Astrocyte of the cerebellum (primary cell): ENCODE data around the gene RNASE7.
A peak's percentile ranks its signal among the peaks of the same experiment; 100 is the strongest.
"Not testable (repeated sequence)": the region's sequence is repeated elsewhere in the genome, so short reads cannot be mapped to it uniquely, and the experiment has no call there.

ENCODE experiments used
- DNase-seq: peaks from one replicate; pipeline ENCODE4 v3.0.0-alpha.2; 2011; ENCODE audit warnings: low read depth
- H3K4me3 ChIP-seq: 2 replicates; pipeline ENCODE4 v1.5.1; 2011; ENCODE audit warnings: mild to moderate bottlenecking, low read depth, low read length, moderate library complexity
- in situ Hi-C: cut with HindIII; loops from 2 replicates; pipeline ENCODE4 v1.10.0; 2017; ENCODE audit warnings: low sequenced_read_pairs
- TF ChIP-seq, protein P1 (sequence below): IDR thresholded peaks from 2 replicates; pipeline ENCODE4 v1.5.1; 2012; ENCODE audit warnings: low read length, low read depth, moderate library complexity, mild to moderate bottlenecking; ENCODE audit errors: missing control alignments

Gene RNASE7

DNA sequence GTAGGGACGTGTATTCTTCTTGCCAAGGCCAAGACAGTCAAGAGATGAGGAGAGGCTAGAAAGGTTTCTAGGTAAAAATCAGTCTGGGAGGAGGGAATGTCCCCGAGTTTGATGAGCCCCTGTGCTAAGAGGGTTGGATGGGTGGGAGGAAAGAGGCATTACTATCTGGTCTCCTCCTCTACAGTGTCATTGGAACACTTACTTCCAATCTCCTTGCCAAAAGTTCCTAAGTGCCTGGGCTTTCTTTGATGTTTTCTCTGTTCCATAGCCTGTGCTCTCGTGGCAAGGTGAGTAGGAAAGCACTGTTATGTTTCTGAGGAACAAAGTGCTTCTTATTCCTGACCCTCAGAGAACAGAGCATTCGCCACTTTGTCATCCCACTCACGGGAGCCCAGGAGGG is 7.5 kb upstream of the RNASE7 start, which contains the start of gene RNASE13:
TSS of gene RNASE13 (minus strand) at position 101 of the 400 bp plus-strand sequence. CDS start 519 bp downstream, outside the sequence.
- in situ Hi-C loops: no loop called here
- TF ChIP-seq, protein P1, sequence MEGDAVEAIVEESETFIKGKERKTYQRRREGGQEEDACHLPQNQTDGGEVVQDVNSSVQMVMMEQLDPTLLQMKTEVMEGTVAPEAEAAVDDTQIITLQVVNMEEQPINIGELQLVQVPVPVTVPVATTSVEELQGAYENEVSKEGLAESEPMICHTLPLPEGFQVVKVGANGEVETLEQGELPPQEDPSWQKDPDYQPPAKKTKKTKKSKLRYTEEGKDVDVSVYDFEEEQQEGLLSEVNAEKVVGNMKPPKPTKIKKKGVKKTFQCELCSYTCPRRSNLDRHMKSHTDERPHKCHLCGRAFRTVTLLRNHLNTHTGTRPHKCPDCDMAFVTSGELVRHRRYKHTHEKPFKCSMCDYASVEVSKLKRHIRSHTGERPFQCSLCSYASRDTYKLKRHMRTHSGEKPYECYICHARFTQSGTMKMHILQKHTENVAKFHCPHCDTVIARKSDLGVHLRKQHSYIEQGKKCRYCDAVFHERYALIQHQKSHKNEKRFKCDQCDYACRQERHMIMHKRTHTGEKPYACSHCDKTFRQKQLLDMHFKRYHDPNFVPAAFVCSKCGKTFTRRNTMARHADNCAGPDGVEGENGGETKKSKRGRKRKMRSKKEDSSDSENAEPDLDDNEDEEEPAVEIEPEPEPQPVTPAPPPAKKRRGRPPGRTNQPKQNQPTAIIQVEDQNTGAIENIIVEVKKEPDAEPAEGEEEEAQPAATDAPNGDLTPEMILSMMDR: no peak
- H3K4me3 ChIP-seq: no peak within 1 kb of the TSS
- DNase-seq: no peak

- DNase-seq: no peak
- in situ Hi-C loops: no loop called here
- H3K4me3 ChIP-seq: no peak overlapping the region
- TF ChIP-seq, protein P1: no peak
Observed at GRCh38 chr14:21036751-21037150, 5.4 kb upstream of the RNASE7 start.

DNA sequence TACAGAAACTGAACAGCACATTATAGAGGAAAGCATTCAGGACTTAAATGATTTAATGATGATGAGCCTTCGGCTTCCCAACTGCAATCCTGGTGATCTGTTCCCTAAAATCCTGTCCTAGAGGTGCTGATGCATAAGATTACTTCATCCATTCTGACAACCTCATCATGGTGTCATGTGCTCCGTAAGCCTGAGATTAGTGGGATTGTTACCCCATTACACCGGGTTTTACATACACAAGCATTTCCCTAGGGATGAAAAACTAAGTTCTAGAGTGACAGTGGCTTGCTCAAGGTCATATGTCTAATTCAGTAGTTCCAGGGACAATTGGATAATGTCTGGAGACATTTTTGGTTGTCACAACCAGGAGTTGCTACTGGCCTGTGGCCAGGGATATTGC is 5.0 kb upstream of the RNASE7 start:
- H3K4me3 ChIP-seq: no peak overlapping the region
- TF ChIP-seq, protein P1: no peak
- in situ Hi-C loops: no loop called here
- DNase-seq: no peak

DNA sequence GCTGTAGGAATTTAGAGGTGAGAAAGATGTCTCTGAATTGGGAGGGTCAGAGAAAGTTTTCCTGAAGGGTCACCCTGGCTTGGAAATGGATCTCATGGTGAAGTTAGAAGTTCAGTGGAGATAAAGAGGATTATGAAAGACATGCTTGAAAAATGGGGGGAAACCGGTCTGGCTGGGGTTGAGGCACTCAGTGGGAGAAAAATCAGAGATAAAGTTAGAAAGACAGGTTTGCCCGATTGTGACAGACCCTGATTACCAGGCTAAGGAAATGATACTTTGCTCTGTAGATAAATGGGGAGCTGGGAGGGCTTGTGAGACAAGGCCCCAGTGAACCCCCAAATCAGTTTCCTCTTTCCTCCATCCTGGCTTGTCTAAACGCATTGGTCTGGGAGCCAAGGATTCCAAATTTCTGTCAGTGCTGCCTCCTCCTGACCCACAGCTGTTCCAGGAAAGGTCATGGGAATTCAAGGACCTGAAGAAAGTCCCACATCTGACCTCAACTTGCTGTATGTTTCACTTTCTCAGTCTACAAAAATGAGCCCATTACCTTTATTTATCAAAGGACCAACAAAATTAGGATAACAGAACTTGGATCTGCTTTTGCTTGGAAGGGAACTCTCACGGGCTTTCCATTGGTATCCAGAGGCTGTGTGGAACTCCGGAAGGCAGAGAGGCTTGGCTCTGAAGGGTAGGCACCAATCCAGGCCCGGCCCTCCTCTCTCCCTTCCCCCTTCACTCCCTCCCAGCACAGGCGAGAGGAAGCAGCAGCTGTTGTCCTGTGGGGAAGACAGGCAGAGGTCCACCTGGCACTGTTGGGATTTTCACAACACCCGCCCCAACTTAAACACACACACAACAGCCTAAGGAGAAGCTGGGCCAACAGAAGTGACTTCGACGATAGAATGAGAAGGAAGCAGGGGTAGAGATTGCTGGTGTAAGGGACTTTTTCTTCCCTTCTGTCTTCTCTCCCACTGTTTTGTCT is 3.4 kb upstream of the RNASE7 start:
- TF ChIP-seq, protein P1: no peak
- H3K4me3 ChIP-seq: no peak overlapping the region
- in situ Hi-C loops: no loop called here
- no peak for DNase-seq

DNA sequence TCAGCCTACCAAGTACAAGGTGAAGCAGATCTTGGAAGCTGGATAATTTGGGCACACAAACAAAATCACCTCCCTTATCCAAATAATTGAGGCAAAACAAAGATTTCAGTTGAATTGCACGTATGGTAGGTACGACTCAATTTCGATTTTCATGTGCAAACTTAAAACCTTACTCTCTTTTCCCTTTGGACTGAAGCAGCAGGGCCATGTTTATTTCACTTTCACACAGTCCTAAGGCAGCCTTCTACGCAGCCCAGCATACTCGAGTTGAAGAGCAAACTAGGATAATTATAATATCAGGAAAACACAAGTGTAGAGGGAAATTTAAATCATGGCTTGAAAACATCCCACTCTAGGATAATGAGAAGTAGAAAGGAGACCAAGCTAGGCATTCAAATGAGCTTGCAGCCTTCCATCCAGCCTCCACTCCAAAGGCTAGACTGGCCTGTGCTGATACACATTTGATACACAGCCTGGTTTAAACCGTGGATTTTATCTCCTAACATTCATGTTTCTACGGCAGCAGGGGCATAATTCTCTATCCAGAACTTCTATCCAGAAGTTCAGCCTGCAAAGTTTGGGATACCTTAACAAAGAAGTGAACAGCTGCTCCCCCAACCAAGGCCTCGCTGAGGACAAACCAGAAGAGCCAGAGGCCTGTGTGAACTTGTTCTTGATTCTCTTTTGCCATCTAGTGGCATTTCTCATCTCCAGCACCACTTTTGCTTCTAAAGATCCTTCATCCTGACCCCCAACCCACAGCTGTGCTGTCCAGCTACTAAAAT is 2.4 kb upstream of the RNASE7 start:
- DNase-seq: peak; percentile 50
- in situ Hi-C loops: no loop called here
- TF ChIP-seq, protein P1: peak; percentile 69
- no peak overlapping the region for H3K4me3 ChIP-seq

GRCh38 chr14:21040370-21040925 is 1.7 kb upstream of the RNASE7 start:
- TF ChIP-seq, protein P1: no peak
- in situ Hi-C loops: no loop called here
- no peak overlapping the region for H3K4me3 ChIP-seq
- no peak for DNase-seq

DNA sequence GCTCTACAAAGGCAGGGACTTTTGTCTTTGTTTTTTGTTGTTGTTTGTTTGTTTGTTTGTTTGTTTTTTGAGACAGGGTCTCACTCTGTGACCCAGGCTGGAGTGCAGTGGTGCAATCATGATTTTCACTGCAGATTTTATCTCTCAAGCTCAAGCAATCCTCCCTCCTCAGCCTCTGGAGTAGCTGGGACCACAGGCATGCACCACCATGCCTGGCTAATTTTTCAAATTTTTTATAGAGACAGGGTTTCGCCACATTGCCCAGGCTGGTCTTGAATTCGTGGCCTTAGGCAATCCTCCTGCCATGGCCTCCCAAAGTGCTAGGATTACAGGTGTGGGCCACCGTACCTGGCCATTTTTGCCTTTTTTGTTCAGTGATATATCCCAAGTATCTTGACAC is 1.2 kb upstream of the RNASE7 start:
- H3K4me3 ChIP-seq, DNase-seq, in situ Hi-C loops: not testable (repeated sequence)
